ENCODE measurements around the gene MCEMP1. TPM values are rescaled to one million over a fixed set of nuclear protein-coding genes. Genes with fewer than 3 reads are reported as not detected.

Gene MCEMP1
- total RNA-seq, 1 donor from 2014 or later = 0.60 TPM

GRCh38 chr19:7704280-7705060, 27.6 kb downstream of the MCEMP1 start:
- Histone ChIP-seq H3K4me3 (no peak overlapping the region), H3K9me3 (replicated peaks) (no peaks in the 10 kb centered on the region), H3K27ac (replicated peaks) (no peak overlapping the region), H3K27me3 (ENCODE audit: low read depth) (peaks cover 60% of the 10 kb centered on the region), H3K36me3 (no peaks in the 10 kb centered on the region), H3K4me1 (no peaks in the 10 kb centered on the region)
- intact Hi-C loops (cut with micrococcal nuclease) = no loop called here
- no peak for DNase-seq
- TF ChIP-seq CTCF (IDR thresholded peaks at IDR 0.05; ENCODE audit: borderline replicate concordance) = no peak

- TF ChIP-seq CTCF (IDR thresholded peaks at IDR 0.05; ENCODE audit: borderline replicate concordance) = no peak
- peaks cover 57% of the 10 kb centered on the region for H3K27me3 ChIP-seq (ENCODE audit: low read depth)
Measured at GRCh38 chr19:7705387-7706187, 28.7 kb downstream of the MCEMP1 start.

GRCh38 chr19:7706188-7706954, 29.5 kb downstream of the MCEMP1 start:
- intact Hi-C loops (cut with micrococcal nuclease) = no loop called here

More at GRCh38 chr19:7705387-7706187, 28.7 kb downstream of the MCEMP1 start:
- no peaks in the 10 kb centered on the region for H3K36me3 ChIP-seq
- peak overlapping the region; percentile 38 for H3K27ac ChIP-seq (replicated peaks)
- no peaks in the 10 kb centered on the region for H3K9me3 ChIP-seq (replicated peaks)
- H3K4me1 ChIP-seq = no peaks in the 10 kb centered on the region
- DNase-seq = peak; percentile 30
- H3K4me3 ChIP-seq = no peak overlapping the region
- intact Hi-C loops (cut with micrococcal nuclease) = no loop called here

GRCh38 chr19:7706955-7707456, 30.1 kb downstream of the MCEMP1 start:
- no peak for DNase-seq
- no peaks in the 10 kb centered on the region for H3K9me3 ChIP-seq (replicated peaks)
- H3K4me1 ChIP-seq = no peaks in the 10 kb centered on the region
- TF ChIP-seq CTCF (IDR thresholded peaks at IDR 0.05; ENCODE audit: borderline replicate concordance) = no peak
- H3K4me3 ChIP-seq = no peak overlapping the region
- H3K27ac ChIP-seq (replicated peaks) = no peak overlapping the region
- no peaks in the 10 kb centered on the region for H3K36me3 ChIP-seq
- H3K27me3 ChIP-seq (ENCODE audit: low read depth) = peaks cover 43% of the 10 kb centered on the region
- intact Hi-C loops (cut with micrococcal nuclease) = no loop called here

More at GRCh38 chr19:7706188-7706954, 29.5 kb downstream of the MCEMP1 start:
- peaks cover 49% of the 10 kb centered on the region for H3K27me3 ChIP-seq (ENCODE audit: low read depth)
- H3K36me3 ChIP-seq = no peaks in the 10 kb centered on the region
- no peak overlapping the region for H3K4me3 ChIP-seq
- no peaks in the 10 kb centered on the region for H3K4me1 ChIP-seq
- no peaks in the 10 kb centered on the region for H3K9me3 ChIP-seq (replicated peaks)
- no peak for TF ChIP-seq CTCF (IDR thresholded peaks at IDR 0.05; ENCODE audit: borderline replicate concordance)
- no peak for DNase-seq
- H3K27ac ChIP-seq (replicated peaks) = peak overlapping the region; percentile 38

GRCh38 chr19:7709932-7710460, 33.1 kb downstream of the MCEMP1 start:
- H3K36me3 ChIP-seq = no peaks in the 10 kb centered on the region
- no peak overlapping the region for H3K4me3 ChIP-seq
- no peaks in the 10 kb centered on the region for H3K4me1 ChIP-seq
- intact Hi-C loops (cut with micrococcal nuclease) = no loop called here
- H3K9me3 ChIP-seq (replicated peaks) = no peaks in the 10 kb centered on the region
- no peak overlapping the region for H3K27ac ChIP-seq (replicated peaks)
- peaks cover 15% of the 10 kb centered on the region for H3K27me3 ChIP-seq (ENCODE audit: low read depth)
- no peak for TF ChIP-seq CTCF (IDR thresholded peaks at IDR 0.05; ENCODE audit: borderline replicate concordance)
- no peak for DNase-seq
